GM10847 (cell line): ENCODE results near the gene C16orf96.

ENCODE experiments used
- POLR2A ChIP-seq: IDR thresholded peaks from 2 replicates; pipeline ENCODE4 v1.6.1; 2011; ENCODE audit not compliant: insufficient read length; ENCODE audit errors: extremely low read depth

Gene C16orf96

GRCh38 chr16:4601036-4601863, 45.1 kb downstream of the C16orf96 start:
- TF ChIP-seq POLR2A, result no peak

GRCh38 chr16:4601864-4602186, 45.7 kb downstream of the C16orf96 start:
- no peak for TF ChIP-seq POLR2A

- no peak for TF ChIP-seq POLR2A
These were observed 46.2 kb downstream of the C16orf96 start for GRCh38 chr16:4602331-4602730.

GRCh38 chr16:4603624-4604170, 47.6 kb downstream of the C16orf96 start:
- TF ChIP-seq POLR2A, result no peak

GRCh38 chr16:4604401-4604800, 48.3 kb downstream of the C16orf96 start:
- no peak for TF ChIP-seq POLR2A

GRCh38 chr16:4606354-4606753, 50.2 kb downstream of the C16orf96 start:
- no peak for TF ChIP-seq POLR2A

- TF ChIP-seq POLR2A, result no peak
These were observed 51.9 kb downstream of the C16orf96 start for GRCh38 chr16:4607841-4608703.

- TF ChIP-seq POLR2A, result no peak
These were observed 52.5 kb downstream of the C16orf96 start for GRCh38 chr16:4608704-4608980.

- TF ChIP-seq POLR2A, result no peak
These were observed 53.3 kb downstream of the C16orf96 start for GRCh38 chr16:4609200-4610010.

- TF ChIP-seq POLR2A, result no peak
These were observed 54.2 kb downstream of the C16orf96 start for GRCh38 chr16:4610011-4611005.

GRCh38 chr16:4611337-4612021, 55.3 kb downstream of the C16orf96 start:
- no peak for TF ChIP-seq POLR2A

- TF ChIP-seq POLR2A, result no peak
These were observed 56.4 kb downstream of the C16orf96 start for GRCh38 chr16:4612474-4612931.

GRCh38 chr16:4612977-4613635, 57.0 kb downstream of the C16orf96 start:
- TF ChIP-seq POLR2A, result no peak
